ENCODE data around the gene IL1A.

IL1A gene

DNA sequence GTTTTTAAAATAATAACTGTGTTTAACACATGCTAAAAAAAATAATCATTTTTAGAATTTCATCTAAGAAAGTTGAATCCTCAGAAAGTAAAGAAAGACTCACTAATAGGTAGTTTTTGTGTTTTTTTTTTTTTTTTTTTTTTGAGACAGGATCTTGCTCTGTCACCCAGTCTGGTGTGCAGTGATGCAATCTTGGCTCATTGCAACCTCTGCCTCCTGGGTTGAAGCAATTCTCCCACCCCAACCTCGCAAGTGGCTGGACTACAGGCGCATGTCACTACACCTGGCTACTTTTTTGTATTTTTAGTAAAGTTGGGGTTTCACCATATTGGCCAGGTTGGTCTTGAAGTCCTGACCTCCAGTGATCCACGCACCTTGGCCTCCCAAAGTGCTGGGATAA, 27.0 kb downstream of the IL1A start:
- no peak for DNase-seq

DNA sequence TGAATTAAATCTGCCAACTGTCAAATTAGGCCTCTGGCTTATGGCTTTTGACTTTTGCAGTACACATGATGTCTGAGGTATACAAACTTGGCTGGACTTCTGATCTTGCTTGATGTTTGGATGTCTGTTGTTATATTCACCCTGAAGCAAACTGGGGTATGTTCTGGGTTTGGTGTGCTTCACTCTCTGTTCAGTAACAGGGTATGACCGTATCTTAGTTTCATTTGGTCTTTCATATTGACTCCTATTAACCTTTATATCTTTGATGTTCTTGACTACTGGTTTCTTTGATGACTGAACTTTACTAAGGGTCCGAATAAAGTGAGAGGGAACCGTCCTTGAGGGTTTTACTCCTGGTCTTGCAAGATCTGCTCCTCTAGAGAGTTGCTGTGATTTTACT, 28.1 kb downstream of the IL1A start:
- DNase-seq = no peak

DNA sequence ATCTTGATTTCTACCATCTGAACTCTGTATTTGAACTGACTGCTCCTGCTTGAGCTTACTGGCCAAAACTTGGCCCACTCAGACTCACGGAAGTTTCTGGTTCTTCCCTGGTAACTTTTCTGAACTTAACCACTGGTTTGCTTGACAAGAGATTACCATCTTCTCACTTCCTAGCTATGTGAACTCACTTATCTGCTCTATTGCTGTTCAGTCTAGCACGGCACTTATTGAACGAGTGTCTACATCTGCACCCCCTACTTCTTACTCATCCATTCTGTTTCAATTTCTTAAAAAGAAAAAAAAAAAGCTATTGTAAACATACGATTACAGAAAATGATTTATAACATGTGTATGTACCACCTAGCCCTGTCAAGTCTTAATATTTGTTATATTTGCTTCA, 28.8 kb downstream of the IL1A start:
- no peak for DNase-seq

DNA sequence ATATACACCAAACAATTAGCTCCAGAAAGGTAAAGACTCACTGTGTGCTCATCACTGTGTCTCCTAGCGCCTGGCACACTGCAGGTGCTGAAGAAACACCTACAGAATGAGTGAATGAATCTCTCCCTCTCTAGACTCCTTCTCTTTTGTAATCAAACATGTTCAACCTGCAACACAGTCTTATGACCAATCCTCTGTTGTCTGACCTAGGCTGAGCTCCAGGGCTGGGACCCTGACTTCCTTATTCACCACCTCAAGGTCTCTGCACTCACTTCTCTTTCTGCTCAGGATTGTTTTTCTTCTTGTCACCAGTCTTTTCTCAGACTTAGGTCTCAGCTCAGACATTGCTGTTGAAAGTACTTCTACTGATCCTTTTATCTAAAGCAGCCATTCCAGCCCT, 29.7 kb downstream of the IL1A start:
- no peak for DNase-seq

DNA sequence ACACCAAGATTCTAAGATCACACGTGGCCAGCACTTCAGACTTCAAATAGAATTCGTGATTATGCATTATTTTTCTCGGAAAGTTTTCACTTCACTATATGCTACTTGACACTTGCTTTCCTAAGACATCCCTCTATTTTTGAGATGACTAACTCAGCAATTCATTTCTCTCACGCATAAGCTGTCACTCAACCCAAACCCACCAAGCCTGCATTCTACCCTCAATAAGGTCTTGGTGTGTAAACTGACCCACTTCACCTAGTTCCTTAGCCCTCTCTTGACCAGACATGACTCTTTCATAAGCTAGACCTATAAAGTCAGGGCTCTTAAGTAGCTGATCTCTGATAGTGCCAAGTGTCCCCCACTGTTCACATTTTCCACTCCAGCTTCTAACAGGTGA, 31.6 kb downstream of the IL1A start:
- no peak for DNase-seq

DNA sequence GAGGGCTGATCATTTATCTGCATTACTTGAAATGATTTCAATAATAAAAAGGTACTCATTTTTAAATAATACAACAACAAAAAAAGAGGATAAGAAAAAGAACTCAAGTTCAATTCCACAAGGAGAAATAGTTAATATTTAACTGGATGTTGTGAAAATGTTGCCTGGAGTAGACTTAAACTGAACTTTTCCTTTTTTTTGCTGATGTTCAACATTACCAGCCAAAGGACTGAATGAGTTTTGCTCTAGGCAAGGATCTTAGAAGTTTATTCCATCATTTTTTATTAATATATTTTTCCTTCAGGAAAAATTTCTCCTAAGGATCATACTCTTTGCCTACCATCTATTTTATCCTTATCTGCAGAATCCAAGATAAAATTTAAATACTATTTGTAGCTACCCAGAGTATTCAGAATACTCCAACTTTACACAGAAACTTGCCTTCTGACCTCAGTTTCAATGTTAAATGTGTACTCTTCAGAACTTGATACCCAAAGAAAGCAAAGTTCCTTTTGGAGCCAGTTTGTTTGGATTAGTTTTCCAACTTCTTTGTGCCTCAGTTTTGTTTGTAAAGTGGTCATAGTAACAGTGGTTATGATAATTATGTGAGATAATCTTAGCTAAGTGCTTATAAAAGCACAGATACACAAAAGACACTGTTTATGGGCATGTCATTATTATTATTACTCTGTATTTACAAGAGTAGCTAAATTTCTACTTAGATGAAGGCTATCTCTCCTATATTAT, 32.7 kb downstream of the IL1A start:
- DNase-seq = no peak

DNA sequence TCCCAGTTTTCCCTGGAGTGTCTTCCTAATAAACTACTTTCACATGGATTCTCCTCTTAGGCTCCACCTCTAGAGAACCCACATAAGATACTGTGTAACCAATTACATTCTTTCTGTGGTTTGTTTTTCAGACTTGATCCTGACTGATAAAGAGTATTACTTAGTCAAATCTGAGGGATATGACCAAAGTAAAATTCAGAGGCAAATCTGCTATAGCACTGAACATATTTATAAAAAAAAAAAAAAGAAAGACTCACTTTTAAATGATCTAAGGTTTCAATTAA, 33.8 kb downstream of the IL1A start:
- DNase-seq = no peak

DNA sequence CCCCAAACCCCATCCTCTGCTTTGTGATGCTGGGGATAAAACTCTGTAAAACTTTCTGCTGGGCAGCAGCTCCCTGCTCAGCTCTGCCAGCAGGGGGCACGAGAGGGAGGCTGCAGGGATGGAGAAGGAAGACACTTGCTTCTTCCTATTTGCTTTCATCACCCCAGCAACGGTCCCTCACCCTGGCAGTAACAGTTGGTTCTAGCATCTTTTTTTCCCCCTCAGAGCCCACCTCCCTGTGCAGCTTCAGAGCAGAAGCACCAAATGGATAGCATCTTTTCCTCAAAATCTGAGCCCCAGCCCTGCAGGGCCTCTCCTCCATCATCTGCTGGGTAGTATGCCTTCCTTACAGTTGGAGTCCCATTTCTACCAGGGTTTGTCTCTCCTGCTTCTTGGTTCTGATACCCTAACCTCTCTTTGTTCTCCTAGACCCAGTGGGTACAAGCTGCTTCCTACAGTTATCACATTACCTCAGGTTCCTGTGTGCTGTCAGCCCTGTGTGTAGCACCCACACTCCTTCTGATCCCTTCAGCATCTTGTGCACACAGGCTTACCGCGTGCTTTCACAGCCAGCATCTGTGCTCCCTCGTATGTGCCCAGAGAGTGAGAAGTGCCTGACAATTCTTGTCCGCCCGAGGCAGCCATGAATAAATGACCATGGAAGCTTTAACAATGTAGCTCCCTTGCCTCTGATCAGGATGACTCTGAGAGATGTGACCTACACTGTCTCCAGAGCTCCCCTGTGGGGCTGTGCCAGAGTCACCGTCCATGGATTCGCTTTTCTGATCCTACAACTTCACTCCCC, 34.3 kb downstream of the IL1A start:
- peak; percentile 80 for DNase-seq

DNA sequence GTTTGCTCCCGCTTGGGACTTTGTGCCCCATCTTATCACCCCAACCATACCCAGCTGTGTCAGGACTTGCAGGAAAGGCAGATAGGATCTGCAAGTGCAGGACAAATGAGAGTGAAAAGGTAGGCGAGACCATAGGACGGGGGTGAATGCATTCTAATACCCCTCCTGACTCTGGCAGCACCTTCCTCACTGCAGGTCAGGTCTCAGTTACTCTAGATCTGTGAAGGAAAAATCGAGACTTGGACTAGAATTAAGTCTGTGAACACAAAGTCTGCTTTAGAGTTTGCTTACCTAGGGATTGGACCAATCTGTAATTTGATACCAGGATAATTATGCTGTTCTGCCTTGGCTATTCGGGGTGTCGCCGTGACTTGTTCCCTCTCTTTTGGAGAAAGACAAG, 43.8 kb downstream of the IL1A start:
- DNase-seq = no peak

DNA sequence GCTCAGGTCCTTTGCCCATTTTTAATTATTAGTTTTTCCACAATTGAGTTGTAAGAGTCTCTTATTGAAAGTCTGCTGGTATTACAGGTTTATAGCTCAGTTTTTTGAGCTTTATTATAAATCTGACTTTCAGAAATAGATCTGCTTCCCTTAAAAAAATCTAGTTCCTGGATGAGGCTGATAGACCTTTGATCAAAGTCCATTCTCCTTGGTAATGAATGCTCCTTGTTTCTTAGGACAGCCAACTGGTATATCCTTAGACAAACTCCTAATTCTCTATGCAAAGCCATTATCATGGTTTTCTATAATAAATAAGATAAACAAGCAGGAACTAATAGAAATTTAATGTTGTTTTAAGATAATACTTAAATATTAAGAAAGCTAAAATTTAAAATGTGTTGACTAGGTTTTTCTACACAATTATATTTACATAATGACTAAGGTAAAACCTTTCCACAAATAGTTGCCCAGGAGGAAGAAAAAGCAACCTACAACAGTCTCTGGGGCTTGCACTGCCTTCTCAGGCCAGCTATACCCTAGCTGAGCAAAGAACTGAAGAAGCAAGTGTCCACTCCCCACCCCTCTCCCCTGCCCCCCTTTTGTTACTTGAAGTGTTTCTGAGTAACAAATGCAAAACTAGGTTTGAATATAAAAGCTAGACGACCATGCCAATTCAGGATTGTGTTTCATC, 46.6 kb downstream of the IL1A start:
- no peak for DNase-seq

DNA sequence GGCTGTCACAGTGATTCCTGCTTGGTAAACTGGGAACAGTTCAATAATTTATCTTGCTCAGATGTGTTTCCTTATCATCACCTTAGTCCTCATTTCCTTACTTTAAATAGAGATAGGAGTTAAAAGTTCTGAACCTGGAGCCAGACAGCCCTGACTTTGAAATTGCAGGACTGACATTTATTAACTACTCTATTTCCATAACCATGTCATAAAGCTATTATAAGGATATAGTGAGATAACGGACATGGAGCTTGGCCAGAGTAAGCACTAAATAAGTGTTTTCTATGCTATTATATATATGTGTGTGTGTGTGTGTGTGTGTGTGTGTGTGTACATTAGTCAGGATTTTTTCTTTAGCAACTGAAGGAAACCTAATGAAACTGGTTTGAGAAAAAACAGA, 50.4 kb downstream of the IL1A start:
- DNase-seq = no peak

DNA sequence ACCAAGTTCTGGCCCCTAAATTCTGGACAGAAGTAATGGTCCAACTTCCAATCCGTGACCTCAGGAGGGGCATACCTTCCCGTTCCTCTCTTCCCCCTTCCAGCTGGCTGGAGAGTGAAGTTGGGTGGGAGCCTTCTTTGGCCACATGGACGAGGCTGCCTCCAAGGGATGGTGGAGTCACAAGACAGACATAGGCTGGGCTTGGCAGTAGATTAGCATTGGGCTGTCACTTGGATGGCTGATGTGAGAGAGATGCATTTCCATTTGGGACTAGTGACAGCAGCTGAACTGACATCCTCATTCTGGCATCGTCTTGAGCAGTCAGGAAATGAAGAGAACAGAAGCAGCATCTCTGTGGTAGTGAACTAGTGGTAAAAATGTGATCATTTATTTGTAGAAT, 50.8 kb downstream of the IL1A start:
- no peak for DNase-seq

DNA sequence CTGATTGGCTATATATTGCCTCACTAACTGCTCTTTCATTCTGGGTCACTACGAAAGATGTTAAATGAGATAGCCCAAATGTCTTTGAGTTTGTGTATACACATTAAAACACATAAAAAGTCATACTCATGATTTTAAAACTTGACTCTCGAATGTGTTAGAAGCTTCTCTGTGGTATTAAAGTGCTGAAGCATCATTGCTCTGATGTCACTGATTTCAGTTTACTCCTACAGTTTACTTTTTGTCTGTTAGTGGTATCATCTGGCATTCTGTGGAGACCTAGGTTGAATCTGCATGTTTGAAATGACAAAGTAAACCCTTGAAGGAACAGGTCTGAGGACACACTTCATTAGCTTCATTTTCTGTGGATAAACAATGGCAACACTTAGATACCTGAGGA, 52.8 kb downstream of the IL1A start:
- DNase-seq = no peak

DNA sequence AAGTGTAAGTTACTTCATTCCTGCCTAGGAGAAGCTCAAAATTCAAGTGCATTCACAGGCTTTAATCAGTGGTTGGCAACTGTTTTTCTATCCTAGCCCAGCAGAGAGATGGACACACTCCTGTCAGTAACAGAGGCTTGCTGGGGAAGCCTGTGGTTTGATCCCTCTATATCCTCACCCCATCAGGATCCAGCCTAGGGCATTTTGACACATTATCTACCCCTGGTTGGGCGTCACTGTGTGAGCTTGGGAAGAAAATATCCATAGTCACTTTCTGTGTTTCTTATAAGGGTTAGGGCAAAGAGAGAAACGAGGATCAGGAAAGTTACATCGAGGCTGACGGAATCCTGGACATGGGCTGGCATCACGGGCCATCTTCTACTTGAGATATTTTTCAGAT, 53.5 kb downstream of the IL1A start:
- no peak for DNase-seq

DNA sequence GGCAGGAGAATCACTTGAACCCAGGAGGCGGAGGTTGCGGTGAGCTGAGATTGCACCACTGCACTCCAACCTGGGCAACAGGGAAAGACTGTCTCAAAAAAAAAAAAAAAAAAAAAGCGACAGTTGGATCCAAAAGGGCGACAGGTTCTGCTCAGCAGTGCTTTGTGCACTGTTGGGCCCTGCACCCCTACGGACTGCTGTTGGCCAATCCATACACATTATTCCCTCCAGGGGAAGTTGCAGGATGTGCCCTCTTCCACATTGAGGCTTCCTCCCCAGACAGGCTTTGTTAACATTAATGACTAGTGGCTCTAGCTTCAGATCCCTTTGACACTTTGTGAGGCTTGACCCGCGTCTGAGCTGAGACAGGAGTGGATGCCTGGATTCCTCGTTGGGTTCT, 54.1 kb downstream of the IL1A start:
- no peak for DNase-seq

DNA sequence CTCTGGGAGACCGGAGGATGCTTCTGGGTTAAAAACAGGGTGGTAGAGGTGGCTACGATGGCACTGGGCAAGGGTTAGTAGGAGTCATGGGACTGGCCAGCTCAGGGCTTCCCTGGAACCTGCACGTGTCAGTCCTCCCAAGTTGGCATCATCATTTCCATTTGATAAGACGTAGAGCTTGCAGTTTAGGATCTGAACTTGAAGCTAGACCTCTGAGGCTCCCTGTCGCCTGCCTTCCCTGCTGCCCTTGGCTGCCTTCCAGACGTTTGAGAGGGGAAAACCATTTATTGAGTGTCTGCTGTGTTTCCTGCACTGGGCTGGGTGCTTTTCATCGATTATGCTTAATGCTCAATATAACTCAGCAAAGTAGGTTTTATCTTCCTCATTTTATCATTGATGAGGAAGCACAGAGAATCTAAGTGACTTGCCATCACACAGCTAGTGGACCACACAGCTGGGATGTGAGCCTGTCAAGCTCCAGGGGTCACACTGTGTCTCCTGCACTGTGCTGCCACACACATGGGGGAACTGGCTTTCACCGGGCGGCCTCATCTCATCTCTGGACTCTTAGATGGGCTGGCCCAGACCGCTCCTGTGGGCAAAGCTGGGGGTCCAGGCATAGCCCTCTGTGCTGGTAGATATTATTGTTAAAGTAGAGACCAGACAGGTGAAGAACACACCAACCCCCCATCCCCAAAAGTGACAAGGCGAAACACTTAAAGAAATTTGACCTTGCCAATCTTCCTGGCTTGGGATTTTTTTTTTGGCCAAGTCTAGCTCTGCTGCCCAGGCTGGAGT, 55.7 kb downstream of the IL1A start:
- peak; percentile 77 for DNase-seq

DNA sequence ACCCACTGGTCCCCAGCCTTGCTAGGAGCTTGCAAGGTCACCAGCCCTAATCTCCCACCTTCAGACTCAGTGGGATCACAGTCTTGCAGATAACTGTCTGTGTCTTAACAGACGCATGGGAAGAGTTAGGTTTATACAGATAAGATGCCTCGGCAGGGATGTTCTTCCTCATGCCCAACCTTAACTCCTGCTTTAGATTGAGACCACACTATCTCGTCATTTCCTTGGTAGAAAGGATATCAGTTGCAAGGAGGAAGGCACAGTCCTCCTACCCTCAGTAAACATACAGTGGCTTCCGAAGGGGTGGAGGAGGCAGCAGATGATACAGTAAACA, 56.3 kb downstream of the IL1A start:
- DNase-seq = peak; percentile 85

DNA sequence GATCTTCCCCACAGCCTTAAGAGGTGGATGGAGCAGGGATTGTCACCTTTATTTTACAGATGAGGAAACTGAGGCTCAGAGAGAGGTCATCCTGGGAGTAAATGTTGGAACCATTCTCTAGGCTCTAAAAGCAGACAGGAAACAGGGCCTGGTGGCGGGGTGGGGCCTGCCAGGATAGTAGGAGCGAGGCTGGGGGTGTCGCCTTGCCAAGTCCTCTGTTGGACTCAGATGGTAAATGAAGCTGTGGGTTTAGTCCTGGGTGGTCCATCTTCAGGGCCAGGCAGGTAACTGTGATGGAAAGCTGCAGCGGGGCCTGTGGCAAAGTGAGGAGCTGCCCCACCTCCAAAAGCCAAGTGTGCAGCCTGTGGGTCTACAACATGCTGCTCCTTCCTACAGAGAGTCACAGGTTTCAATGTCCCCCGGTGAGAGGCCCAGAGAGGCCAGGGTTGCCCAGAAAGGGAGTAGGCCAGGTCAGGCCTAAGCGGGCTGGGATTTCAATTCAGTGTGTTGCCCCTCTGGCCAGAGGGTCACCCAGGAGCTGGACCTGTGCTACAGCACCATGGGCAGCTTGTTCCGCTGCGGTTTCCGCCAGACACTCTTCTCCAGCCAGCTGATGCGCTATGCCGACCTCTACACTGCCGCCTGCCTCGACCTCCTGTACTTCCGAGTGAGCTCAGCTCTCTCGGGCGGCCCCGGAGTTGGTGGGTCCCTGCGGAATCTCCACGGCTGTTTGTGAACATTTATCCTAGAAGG, 56.8 kb downstream of the IL1A start:
- DNase-seq = no peak

DNA sequence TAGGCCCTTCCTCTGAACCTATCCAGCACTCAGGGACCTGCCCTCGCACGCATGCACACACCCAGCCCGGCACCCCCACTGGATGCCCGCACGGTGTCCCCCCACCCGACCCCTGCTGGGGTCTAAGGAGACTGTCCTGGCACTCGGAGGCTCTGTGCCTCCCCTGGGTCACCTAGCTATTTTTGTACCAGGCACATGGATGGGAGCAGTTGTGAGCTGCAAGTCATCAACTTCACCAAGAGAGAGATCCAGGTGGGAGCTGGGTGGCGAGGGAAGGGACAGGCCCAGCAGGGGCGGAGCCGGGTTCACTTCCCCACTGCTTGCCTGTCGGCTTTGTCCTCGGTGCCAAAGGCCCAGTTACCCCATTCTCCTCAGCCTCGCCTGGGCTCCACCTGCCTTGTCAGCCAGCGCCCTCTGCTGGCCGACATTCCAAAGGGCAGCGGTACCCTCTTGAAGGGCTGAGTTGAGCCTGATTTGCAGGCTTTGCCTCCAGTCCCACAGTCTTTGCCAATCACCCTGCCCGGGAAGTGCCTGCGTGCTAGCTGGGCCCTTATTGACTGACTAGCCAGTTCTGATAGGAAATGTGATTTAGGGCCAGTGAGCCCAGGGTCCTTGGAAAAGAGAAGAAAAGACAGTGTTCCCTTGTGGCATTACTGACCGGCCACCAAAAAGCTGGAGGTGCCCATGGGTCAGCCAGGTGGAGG, 57.7 kb downstream of the IL1A start:
- peak; percentile 95 for DNase-seq

DNA sequence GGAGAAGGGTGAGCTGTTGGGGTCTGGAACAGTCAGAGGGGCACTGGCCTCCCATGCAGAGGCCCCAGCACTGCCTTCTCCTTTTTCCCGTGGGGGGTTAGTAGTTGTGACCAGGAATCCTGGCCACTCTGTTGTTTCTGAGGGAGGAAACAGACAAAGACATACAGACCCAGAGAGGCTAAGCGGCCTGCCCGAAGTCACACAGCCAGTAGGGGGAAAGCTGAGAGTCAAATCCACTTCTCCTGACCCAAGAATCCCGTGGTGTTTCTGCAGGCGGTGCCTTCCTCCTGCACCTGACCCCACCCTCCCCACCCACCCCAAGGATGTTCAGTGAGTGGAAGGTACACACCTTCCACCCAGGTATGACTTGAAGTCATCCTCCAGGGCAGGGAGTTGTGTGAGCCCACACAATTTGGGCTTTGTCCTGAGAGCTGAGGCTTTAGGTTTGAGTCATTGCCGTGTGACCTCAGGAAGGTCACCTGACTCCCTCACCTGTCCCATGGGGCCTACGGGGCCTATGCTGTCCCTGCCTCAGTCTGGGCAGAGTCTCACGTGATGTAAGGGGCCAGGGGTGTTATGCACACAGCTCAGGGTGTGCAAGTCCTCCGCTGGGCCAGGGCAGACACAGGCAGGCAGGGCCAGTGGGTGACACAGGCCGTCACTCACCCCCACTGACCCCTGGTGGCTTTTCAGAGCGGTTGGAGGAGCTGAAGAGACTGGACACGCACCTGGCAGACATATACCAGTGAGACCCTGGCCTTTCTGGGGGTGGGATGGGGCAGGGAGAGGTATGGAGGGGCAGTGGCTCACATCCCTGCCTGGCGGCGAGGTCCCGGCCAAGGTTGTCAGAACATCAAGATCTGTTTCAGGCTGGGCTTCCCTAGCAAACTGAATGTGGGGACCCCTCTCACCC, 58.5 kb downstream of the IL1A start:
- DNase-seq = no peak
